Measurements from ENCODE around the gene SPPL2B.

GRCh38 chr19:2306281-2306806, 22.1 kb upstream of the SPPL2B start:
- TF ChIP-seq, protein P1, sequence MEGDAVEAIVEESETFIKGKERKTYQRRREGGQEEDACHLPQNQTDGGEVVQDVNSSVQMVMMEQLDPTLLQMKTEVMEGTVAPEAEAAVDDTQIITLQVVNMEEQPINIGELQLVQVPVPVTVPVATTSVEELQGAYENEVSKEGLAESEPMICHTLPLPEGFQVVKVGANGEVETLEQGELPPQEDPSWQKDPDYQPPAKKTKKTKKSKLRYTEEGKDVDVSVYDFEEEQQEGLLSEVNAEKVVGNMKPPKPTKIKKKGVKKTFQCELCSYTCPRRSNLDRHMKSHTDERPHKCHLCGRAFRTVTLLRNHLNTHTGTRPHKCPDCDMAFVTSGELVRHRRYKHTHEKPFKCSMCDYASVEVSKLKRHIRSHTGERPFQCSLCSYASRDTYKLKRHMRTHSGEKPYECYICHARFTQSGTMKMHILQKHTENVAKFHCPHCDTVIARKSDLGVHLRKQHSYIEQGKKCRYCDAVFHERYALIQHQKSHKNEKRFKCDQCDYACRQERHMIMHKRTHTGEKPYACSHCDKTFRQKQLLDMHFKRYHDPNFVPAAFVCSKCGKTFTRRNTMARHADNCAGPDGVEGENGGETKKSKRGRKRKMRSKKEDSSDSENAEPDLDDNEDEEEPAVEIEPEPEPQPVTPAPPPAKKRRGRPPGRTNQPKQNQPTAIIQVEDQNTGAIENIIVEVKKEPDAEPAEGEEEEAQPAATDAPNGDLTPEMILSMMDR (IDR thresholded peaks at IDR 0.05): no peak
- no peak for TF ChIP-seq POLR2A (IDR thresholded peaks at IDR 0.05)

Data from ovary (tissue), 3 donors.